ENCODE measurements around the gene RPTOR. TPM values are rescaled to one million over a fixed set of nuclear protein-coding genes. Genes with fewer than 3 reads are reported as not detected.

RPTOR gene
- total and polyA plus RNA-seq, 2 donors (not counting 3 experiments of a cell fraction or from before 2014, with no cell fraction given), result 10.7 to 41.8 TPM

DNA sequence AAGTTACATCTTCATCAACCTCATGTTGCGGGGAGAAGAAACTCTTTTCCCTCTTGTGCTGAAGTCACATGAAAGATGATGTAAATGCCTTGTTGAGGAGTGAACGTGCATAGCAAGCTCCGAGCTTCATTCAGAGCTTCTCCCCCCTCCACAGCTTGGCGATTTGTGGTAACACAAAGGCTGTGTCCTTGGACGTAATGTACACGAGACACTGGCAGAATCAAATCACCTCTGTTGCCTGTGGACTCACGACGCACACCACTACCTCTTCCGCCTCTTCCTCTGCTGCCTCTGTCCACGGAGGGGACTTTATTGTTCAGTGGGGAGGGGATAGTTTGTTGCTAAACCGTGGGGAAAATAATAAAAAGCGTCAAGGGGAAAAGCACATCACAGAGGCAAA lies 392.1 kb downstream of the RPTOR start:
- BruUV-seq (replicated peaks), result no TSS peak
- Histone ChIP-seq H3K9me3 (replicated peaks; ENCODE audit: control insufficient read depth, insufficient read depth, low read length) (no peaks in the 10 kb centered on the region), H2AFZ (ENCODE audit: low read depth, low read length) (no peak overlapping the region), H3K9me1 (replicated peaks; ENCODE audit: control insufficient read depth, extremely low read depth, insufficient read depth, low read length) (no peaks in the 10 kb centered on the region), H3K4me2 (ENCODE audit: insufficient read depth, low read length) (no peak overlapping the region), H3K4me3 (replicated peaks in 1 of 3; ENCODE audit: insufficient read depth in 1 of 3, low read depth in 1 of 3, low read length in 3 of 3) (no peak overlapping the region), H3K27ac (ENCODE audit: insufficient read depth, low read depth, low read length) (no peak overlapping the region), H3K27me3 (ENCODE audit: control insufficient read depth in 2 of 2, insufficient read depth in 2 of 2, low read length in 2 of 2) (no peaks in the 10 kb centered on the region), H3K9ac (replicated peaks; ENCODE audit: extremely low read depth, insufficient read depth, low read length) (no peak overlapping the region), H3K36me3 (ENCODE audit: control insufficient read depth in 2 of 2, extremely low read depth in 1 of 2, insufficient read depth in 2 of 2, low read length in 2 of 2) (no peaks in the 10 kb centered on the region), H3K79me2 (ENCODE audit: control insufficient read depth, insufficient read depth, low read length) (no peaks in the 10 kb centered on the region), H3K4me1 (ENCODE audit: control insufficient read depth, extremely low read depth, insufficient read depth, low read length) (no peaks in the 10 kb centered on the region), H4K20me1 (replicated peaks; ENCODE audit: control insufficient read depth, extremely low read depth, insufficient read depth, low read length) (no peaks in the 10 kb centered on the region)
- intact Hi-C loops (cut with micrococcal nuclease) (no loop called here), dilution Hi-C loops (cut with MboI; ENCODE audit: extremely low pct_ligation_motif_present, low sequenced_read_pairs) (no loop called here)
- ChIA-PET CTCF (interaction anchor here (1.1 to 2.5 kb wide), 3 partner anchors 8 to 71 kb away, joined by 3 to 15 read pairs (median 4); no protein-coding TSS in a partner anchor), POLR2A (no interaction called here)
- DNase-seq (ENCODE audit: low read depth, low spot score), result no peak
- no peak for TF ChIP-seq POLR2A (IDR thresholded peaks at IDR 0.05; ENCODE audit: low read depth, low read length)
- no peak for TF ChIP-seq FOS (IDR thresholded peaks at IDR 0.05; ENCODE audit: borderline replicate concordance, insufficient read depth, low read length)
- TF ChIP-seq, protein P1, sequence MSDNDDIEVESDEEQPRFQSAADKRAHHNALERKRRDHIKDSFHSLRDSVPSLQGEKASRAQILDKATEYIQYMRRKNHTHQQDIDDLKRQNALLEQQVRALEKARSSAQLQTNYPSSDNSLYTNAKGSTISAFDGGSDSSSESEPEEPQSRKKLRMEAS (IDR thresholded peaks at IDR 0.05; ENCODE audit: insufficient read depth, insufficient read length), result no peak
- FAIRE-seq, result no peak

GRCh38 chr17:80937462-80938381 lies 393.1 kb downstream of the RPTOR start:
- FAIRE-seq, result no peak
- Histone ChIP-seq H3K36me3 (ENCODE audit: control insufficient read depth in 2 of 2, extremely low read depth in 1 of 2, insufficient read depth in 2 of 2, low read length in 2 of 2) (no peaks in the 10 kb centered on the region), H3K9ac (replicated peaks; ENCODE audit: extremely low read depth, insufficient read depth, low read length) (no peak overlapping the region), H3K9me3 (replicated peaks; ENCODE audit: control insufficient read depth, insufficient read depth, low read length) (no peaks in the 10 kb centered on the region), H3K9me1 (replicated peaks; ENCODE audit: control insufficient read depth, extremely low read depth, insufficient read depth, low read length) (no peaks in the 10 kb centered on the region), H3K4me2 (ENCODE audit: insufficient read depth, low read length) (no peak overlapping the region), H4K20me1 (replicated peaks; ENCODE audit: control insufficient read depth, extremely low read depth, insufficient read depth, low read length) (no peaks in the 10 kb centered on the region), H3K4me1 (ENCODE audit: control insufficient read depth, extremely low read depth, insufficient read depth, low read length) (no peaks in the 10 kb centered on the region), H2AFZ (ENCODE audit: low read depth, low read length) (no peak overlapping the region), H3K79me2 (ENCODE audit: control insufficient read depth, insufficient read depth, low read length) (no peaks in the 10 kb centered on the region), H3K27me3 (ENCODE audit: control insufficient read depth in 2 of 2, insufficient read depth in 2 of 2, low read length in 2 of 2) (no peaks in the 10 kb centered on the region), H3K27ac (ENCODE audit: insufficient read depth, low read depth, low read length) (no peak overlapping the region), H3K4me3 (replicated peaks in 1 of 3; ENCODE audit: insufficient read depth in 1 of 3, low read depth in 1 of 3, low read length in 3 of 3) (no peak overlapping the region)
- TF ChIP-seq FOS (IDR thresholded peaks at IDR 0.05; ENCODE audit: borderline replicate concordance, insufficient read depth, low read length) (no peak), EZH2 (IDR thresholded peaks at IDR 0.05; ENCODE audit: borderline replicate concordance, low read depth, low read length, severe bottlenecking) (no peak), MYC (IDR thresholded peaks at IDR 0.05; ENCODE audit: low read depth, low read length) (no peak), POLR2A (IDR thresholded peaks at IDR 0.05; ENCODE audit: low read depth, low read length) (no peak), POLR2AphosphoS5 (IDR thresholded peaks at IDR 0.05; ENCODE audit: insufficient read depth, low read depth, low read length) (no peak), JUN (IDR thresholded peaks at IDR 0.05; ENCODE audit: borderline replicate concordance, insufficient read depth, insufficient read length, low read depth) (no peak), CTCF (IDR thresholded peaks at IDR 0.05; ENCODE audit: extremely low read depth in 1 of 2, insufficient read depth in 1 of 2, low read depth in 1 of 2, low read length in 2 of 2) (no peak), GATA2 (IDR thresholded peaks at IDR 0.05; ENCODE audit: insufficient read depth, insufficient read length, low read depth, low read length) (no peak)
- TF ChIP-seq, protein P1 (IDR thresholded peaks at IDR 0.05; ENCODE audit: insufficient read depth, insufficient read length), result no peak
- dilution Hi-C loops (cut with MboI; ENCODE audit: extremely low pct_ligation_motif_present, low sequenced_read_pairs) (no loop called here), intact Hi-C loops (cut with micrococcal nuclease) (no loop called here)
- no TSS peak for BruUV-seq (replicated peaks)
- no peak for DNase-seq (ENCODE audit: low read depth, low spot score)
- POLR2A ChIA-PET, result no interaction called here
- CTCF ChIA-PET, result interaction anchor here (1.1 to 2.5 kb wide), 4 partner anchors 9 to 72 kb away, joined by 3 to 15 read pairs (median 4); no protein-coding TSS in a partner anchor

Measured in endothelial cell of umbilical vein (primary cell).